H9 (cell line): ENCODE data around the gene ATAD3C. TPM values are rescaled to one million over a fixed set of nuclear protein-coding genes. Genes with fewer than 3 reads are reported as not detected.

Experiments
- DNase-seq: peaks from one replicate; pipeline ENCODE4 v3.0.0-alpha.2; 2017
- H2AFZ ChIP-seq: one replicate; pipeline ENCODE4 v1.6.1; 2013; ENCODE audit warnings: mild to moderate bottlenecking, low read length, control low read depth, moderate library complexity
- H2AK5ac ChIP-seq: 2 replicates; pipeline ENCODE4 v1.6.1; 2013; ENCODE audit warnings: low read length, control low read depth, mixed read lengths; ENCODE audit not compliant: insufficient read length
- H2BK120ac ChIP-seq: one replicate; pipeline ENCODE4 v1.6.1; 2013; ENCODE audit warnings: low read depth, mild to moderate bottlenecking, low read length, control low read depth, inconsistent platforms; ENCODE audit not compliant: poor library complexity, severe bottlenecking
- H2BK12ac ChIP-seq: 2 replicates; pipeline ENCODE4 v1.6.1; 2013; ENCODE audit warnings: low read length, control low read depth, mixed read lengths, low read depth; ENCODE audit not compliant: insufficient read length
- H2BK15ac ChIP-seq: 2 replicates; pipeline ENCODE4 v1.6.1; 2013; ENCODE audit warnings: low read depth, low read length, control low read depth
- H2BK20ac ChIP-seq: one replicate; pipeline ENCODE4 v1.6.1; 2013; ENCODE audit warnings: low read depth, mild to moderate bottlenecking, low read length, control low read depth, inconsistent platforms; ENCODE audit not compliant: poor library complexity, severe bottlenecking
- H2BK5ac ChIP-seq: 2 replicates; pipeline ENCODE4 v1.6.1; 2013; ENCODE audit warnings: low read length, control low read depth, mixed read lengths; ENCODE audit not compliant: insufficient read length
- H3K14ac ChIP-seq: 2 replicates; pipeline ENCODE4 v1.6.1; 2013; ENCODE audit warnings: low read length, control low read depth; ENCODE audit not compliant: insufficient read depth
- H3K18ac ChIP-seq: 2 replicates; pipeline ENCODE4 v1.6.1; 2013; ENCODE audit warnings: low read depth, mild to moderate bottlenecking, mixed read lengths, low read length, control low read depth; ENCODE audit not compliant: insufficient read length
- H3K23ac ChIP-seq: 2 replicates; pipeline ENCODE4 v1.6.1; 2013; ENCODE audit warnings: low read length, control low read depth, mixed read lengths, low read depth; ENCODE audit not compliant: insufficient read length
- H3K23me2 ChIP-seq: 2 replicates; pipeline ENCODE4 v1.6.1; 2013; ENCODE audit warnings: low read depth, mild to moderate bottlenecking, mixed read lengths, low read length, control low read depth; ENCODE audit not compliant: insufficient read length, poor library complexity, severe bottlenecking
- H3K27ac ChIP-seq: 2 replicates; pipeline ENCODE4 v1.5.1; 2013; ENCODE audit warnings: low read length, control low read depth, mixed read lengths, low read depth; ENCODE audit not compliant: insufficient read length
- H3K27me3 ChIP-seq: 2 replicates; pipeline ENCODE4 v1.6.1; 2013; ENCODE audit warnings: low read length, control low read depth, inconsistent platforms; ENCODE audit not compliant: insufficient read depth
- H3K4ac ChIP-seq: 2 replicates; pipeline ENCODE4 v1.6.1; 2013; ENCODE audit warnings: low read depth, mild to moderate bottlenecking, control low read depth, inconsistent platforms, low read length, moderate library complexity
- H3K4me1 ChIP-seq: 2 replicates; pipeline ENCODE4 v1.6.1; 2013; ENCODE audit warnings: low read length, control low read depth, inconsistent platforms; ENCODE audit not compliant: insufficient read depth
- H3K4me2 ChIP-seq: 2 replicates; pipeline ENCODE4 v1.6.1; 2013; ENCODE audit warnings: low read length, control low read depth, mixed read lengths; ENCODE audit not compliant: insufficient read length, insufficient read depth
- H3K56ac ChIP-seq: 2 replicates; pipeline ENCODE4 v1.6.1; 2013; ENCODE audit warnings: low read depth, mild to moderate bottlenecking, mixed read lengths, low read length, control low read depth; ENCODE audit not compliant: insufficient read length
- H3K79me1 ChIP-seq: 2 replicates; pipeline ENCODE4 v1.6.1; 2013; ENCODE audit warnings: low read depth, mild to moderate bottlenecking, moderate library complexity, low read length, control low read depth, inconsistent platforms; ENCODE audit not compliant: insufficient read depth, poor library complexity, severe bottlenecking
- H3K79me2 ChIP-seq: 2 replicates; pipeline ENCODE4 v1.6.1; 2013; ENCODE audit warnings: low read length, control low read depth, inconsistent platforms; ENCODE audit not compliant: insufficient read depth
- H3K9ac ChIP-seq: 2 replicates; pipeline ENCODE4 v1.6.1; 2013; ENCODE audit warnings: low read length, control low read depth, mixed read lengths; ENCODE audit not compliant: insufficient read length; ENCODE audit errors: extremely low read depth
- H3K9me3 ChIP-seq: one replicate; pipeline ENCODE4 v1.6.1; 2013; ENCODE audit warnings: low read depth, low read length, inconsistent platforms; ENCODE audit not compliant: control insufficient read depth
- H3T11ph ChIP-seq: one replicate; pipeline ENCODE4 v1.6.1; 2013; ENCODE audit warnings: mild to moderate bottlenecking, low read length, control low read depth, inconsistent platforms
- H4K20me1 ChIP-seq: one replicate; pipeline ENCODE4 v1.6.1; 2013; ENCODE audit not compliant: control insufficient read depth, insufficient read length, insufficient read depth
- H4K5ac ChIP-seq: 2 replicates; pipeline ENCODE4 v1.6.1; 2013; ENCODE audit warnings: low read depth, mild to moderate bottlenecking, mixed read lengths, low read length, control low read depth; ENCODE audit not compliant: insufficient read length
- H4K8ac ChIP-seq: replicated peaks from 2 replicates; pipeline ENCODE4 v1.6.1; 2013; ENCODE audit warnings: low read length, control low read depth, mixed read lengths, low read depth; ENCODE audit not compliant: insufficient read length
- H4K91ac ChIP-seq: 2 replicates; pipeline ENCODE4 v1.6.1; 2013; ENCODE audit warnings: low read depth, mild to moderate bottlenecking, moderate library complexity, mixed read lengths, low read length, control low read depth; ENCODE audit not compliant: insufficient read length
- H3K27ac Mint-ChIP-seq, 3 experiments: 2 replicates in 2 of 3; 3 replicates in 1 of 3; pipeline ENCODE4 v1.8.0; 2020 to 2021; ENCODE audit warnings: mixed read lengths in 3 of 3, mild to moderate bottlenecking in 1 of 3, moderate library complexity in 1 of 3
- H3K27me3 Mint-ChIP-seq: 2 replicates; pipeline ENCODE4 v1.8.0; 2021; ENCODE audit warnings: low read depth, mild to moderate bottlenecking, moderate library complexity, mixed read lengths
- H3K36me3 Mint-ChIP-seq, 3 experiments: 2 replicates in 2 of 3; 3 replicates in 1 of 3; pipeline ENCODE4 v1.8.0; 2020 to 2021; ENCODE audit warnings: low read depth in 3 of 3, mixed read lengths in 3 of 3; ENCODE audit not compliant: insufficient read depth in 1 of 3
- H3K4me1 Mint-ChIP-seq, 2 experiments: 2 replicates each; pipeline ENCODE4 v1.8.0; 2020; ENCODE audit warnings: mixed read lengths in 2 of 2
- H3K4me3 Mint-ChIP-seq, 2 experiments: 2 replicates in 1 of 2; 3 replicates in 1 of 2; pipeline ENCODE4 v1.8.0; 2020 to 2021; ENCODE audit warnings: mild to moderate bottlenecking in 2 of 2, mixed read lengths in 2 of 2, moderate library complexity in 1 of 2
- H3K9me3 Mint-ChIP-seq, 2 experiments: 2 replicates in 1 of 2; 3 replicates in 1 of 2; pipeline ENCODE4 v1.8.0; 2020; ENCODE audit warnings: mild to moderate bottlenecking in 2 of 2, mixed read lengths in 2 of 2, moderate library complexity in 1 of 2
- WGBS: extraction: QIAGEN DNeasy Blood & Tissue Kit; methylation state at CpG from one replicate; pipeline ENCODE4 v1.1.7; 2013; ENCODE audit warnings: missing lambda C conversion rate, low lambda C conversion rate, mixed read lengths; ENCODE audit not compliant: insufficient read length; ENCODE audit errors: extremely low coverage; 5-methylcytosine and 5-hydroxymethylcytosine counted together
- total RNA-seq: library from RNA; stranded (reverse); gene quantifications from 2 replicates; pipeline ENCODE4 v1.2.1, GENCODE V29; 2021
- TF ChIP-seq, protein P1 (sequence below): fragments of 200-600 bp; sonication (generic); conservative IDR thresholded peaks from 3 replicates; pipeline ENCODE4 v1.8.0; 2021; ENCODE audit warnings: antibody characterized with exemption, mild to moderate bottlenecking

The ATAD3C gene
- total RNA-seq, 1 experiment from 2014 or later: 7.7 TPM

DNA sequence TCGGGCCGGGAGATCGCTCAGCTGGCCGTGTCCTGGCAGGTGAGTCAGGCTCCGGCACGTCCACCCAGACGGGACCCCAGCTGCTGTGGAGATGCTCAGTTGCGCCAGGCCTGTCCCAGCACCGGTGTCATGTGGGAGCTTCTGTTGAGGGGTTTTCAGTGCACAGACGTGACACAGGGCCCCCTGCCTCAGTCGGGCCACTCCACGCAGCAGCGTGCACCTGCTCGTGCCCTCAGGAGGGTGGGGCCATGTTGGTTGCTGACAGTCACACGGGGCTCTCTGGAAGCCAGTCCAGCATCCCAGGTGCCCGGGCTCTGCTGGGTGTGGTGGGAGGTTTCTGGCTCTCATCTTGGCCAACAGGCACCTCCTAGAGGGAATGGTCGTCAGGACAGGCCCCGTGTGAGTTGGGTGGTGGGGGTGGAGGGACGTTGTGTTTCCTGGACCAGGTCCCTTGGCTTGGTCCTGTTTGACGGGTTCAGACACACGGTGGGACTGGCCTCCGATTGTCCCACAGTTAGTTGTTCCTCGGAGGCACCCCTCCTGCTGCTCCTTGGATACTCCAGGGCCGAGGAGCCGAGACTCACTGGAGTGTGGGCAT lies 41.2 kb downstream of the ATAD3C start:
- TF ChIP-seq, protein P1, sequence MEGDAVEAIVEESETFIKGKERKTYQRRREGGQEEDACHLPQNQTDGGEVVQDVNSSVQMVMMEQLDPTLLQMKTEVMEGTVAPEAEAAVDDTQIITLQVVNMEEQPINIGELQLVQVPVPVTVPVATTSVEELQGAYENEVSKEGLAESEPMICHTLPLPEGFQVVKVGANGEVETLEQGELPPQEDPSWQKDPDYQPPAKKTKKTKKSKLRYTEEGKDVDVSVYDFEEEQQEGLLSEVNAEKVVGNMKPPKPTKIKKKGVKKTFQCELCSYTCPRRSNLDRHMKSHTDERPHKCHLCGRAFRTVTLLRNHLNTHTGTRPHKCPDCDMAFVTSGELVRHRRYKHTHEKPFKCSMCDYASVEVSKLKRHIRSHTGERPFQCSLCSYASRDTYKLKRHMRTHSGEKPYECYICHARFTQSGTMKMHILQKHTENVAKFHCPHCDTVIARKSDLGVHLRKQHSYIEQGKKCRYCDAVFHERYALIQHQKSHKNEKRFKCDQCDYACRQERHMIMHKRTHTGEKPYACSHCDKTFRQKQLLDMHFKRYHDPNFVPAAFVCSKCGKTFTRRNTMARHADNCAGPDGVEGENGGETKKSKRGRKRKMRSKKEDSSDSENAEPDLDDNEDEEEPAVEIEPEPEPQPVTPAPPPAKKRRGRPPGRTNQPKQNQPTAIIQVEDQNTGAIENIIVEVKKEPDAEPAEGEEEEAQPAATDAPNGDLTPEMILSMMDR: no peak
- Histone ChIP-seq H3T11ph (no peak overlapping the region), H3K23ac (no peak overlapping the region), H4K20me1 (no peaks in the 10 kb centered on the region), H3K23me2 (no peaks in the 10 kb centered on the region), H2BK5ac (no peak overlapping the region), H3K27ac (no peak overlapping the region), H3K4ac (no peak overlapping the region), H2BK120ac (no peak overlapping the region), H3K18ac (no peak overlapping the region), H3K9me3 (no peaks in the 10 kb centered on the region), H4K8ac (no peak overlapping the region), H3K79me1 (no peaks in the 10 kb centered on the region), H3K14ac (no peak overlapping the region; the same call in 1 of the 2 replicates), H2AK5ac (no peak overlapping the region), H2AFZ (no peak overlapping the region), H3K56ac (no peak overlapping the region), H3K4me1 (no peaks in the 10 kb centered on the region), H2BK15ac (no peak overlapping the region), H3K27me3 (no peaks in the 10 kb centered on the region), H2BK12ac (no peak overlapping the region), H4K91ac (no peak overlapping the region), H3K4me2 (no peak overlapping the region), H3K9ac (no peak overlapping the region), H4K5ac (no peak overlapping the region), H3K79me2 (no peaks in the 10 kb centered on the region), H2BK20ac (no peak overlapping the region)
- no peak for DNase-seq
- Mint-ChIP-seq H3K36me3 (peaks cover 46 to 70% (median 62%) of the 10 kb centered on the region in 3 experiments), H3K9me3 (peaks cover 2 to 6% of the 10 kb centered on the region in 2 experiments; a peak in 3 of 5 replicates), H3K4me3 (no peak overlapping the region), H3K27ac (no peak overlapping the region; a peak in 1 of 7 replicates), H3K4me1 (no peaks in the 10 kb centered on the region), H3K27me3 (no peaks in the 10 kb centered on the region)
- WGBS: no CpG with 5 or more reads among the region's 25 CpGs
